Smooth muscle cell (in vitro differentiated cells): ENCODE data around the gene XYLT2. TPM values are rescaled to one million over a fixed set of nuclear protein-coding genes. Genes with fewer than 3 reads are reported as not detected.

Experiments used
- DNase-seq: peaks from one replicate; lab custom pipeline; 2025; ENCODE audit not compliant: unreplicated experiment; lab: John Stamatoyannopoulos, UW
- H2AFZ ChIP-seq: fragments of 200-600 bp; sonication (generic); 2 replicates; pipeline ENCODE4 v1.6.0; 2016; ENCODE audit warnings: antibody characterized with exemption, low read depth, mild to moderate bottlenecking
- H3F3A ChIP-seq: fragments of 200-600 bp; sonication (generic); 2 replicates; pipeline ENCODE4 v1.6.0; 2017; ENCODE audit warnings: antibody characterized with exemption, low read depth
- H3K27ac ChIP-seq: fragments of 200-600 bp; sonication (generic); 2 replicates; pipeline ENCODE4 v1.5.1; 2016; ENCODE audit warnings: low read depth, mild to moderate bottlenecking
- H3K27me3 ChIP-seq: fragments of 200-600 bp; sonication (generic); 2 replicates; pipeline ENCODE4 v1.6.1; 2016; ENCODE audit warnings: low read depth, mild to moderate bottlenecking
- H3K36me3 ChIP-seq: fragments of 200-600 bp; sonication (generic); 2 replicates; pipeline ENCODE4 v1.5.1; 2016; ENCODE audit warnings: low read depth
- H3K4me1 ChIP-seq: fragments of 200-600 bp; sonication (generic); 2 replicates; pipeline ENCODE4 v1.5.1; 2016; ENCODE audit warnings: low read depth
- H3K4me2 ChIP-seq: fragments of 200-600 bp; sonication (generic); 2 replicates; pipeline ENCODE4 v1.6.0; 2016; ENCODE audit warnings: mild to moderate bottlenecking
- H3K4me3 ChIP-seq: fragments of 200-600 bp; sonication (generic); 2 replicates; pipeline ENCODE4 v1.5.1; 2016; ENCODE audit warnings: mild to moderate bottlenecking
- H3K79me2 ChIP-seq: fragments of 200-600 bp; sonication (generic); 2 replicates; pipeline ENCODE4 v1.6.0; 2016; ENCODE audit warnings: low read depth, mild to moderate bottlenecking
- H3K9ac ChIP-seq: fragments of 200-600 bp; sonication (generic); 2 replicates; pipeline ENCODE4 v1.6.0; 2016; ENCODE audit warnings: low read depth
- H3K9me3 ChIP-seq: fragments of 200-600 bp; sonication (generic); replicated peaks from 2 replicates; pipeline ENCODE4 v1.5.1; 2016; ENCODE audit warnings: low read depth
- H4K20me1 ChIP-seq: fragments of 200-600 bp; sonication (generic); 2 replicates; pipeline ENCODE4 v1.6.0; 2016; ENCODE audit warnings: low read depth
- CTCF ChIP-seq: fragments of 200-600 bp; sonication (generic); IDR thresholded peaks from 2 replicates; pipeline ENCODE4 v1.5.1; 2017; ENCODE audit warnings: borderline replicate concordance, mild to moderate bottlenecking, antibody characterized with exemption; ENCODE audit not compliant: insufficient read depth, poor library complexity, severe bottlenecking
- WGBS: methylation state at CpG from one replicate; pipeline ENCODE4 v1.1.7; 2016; ENCODE audit warnings: low lambda C conversion rate; 5-methylcytosine and 5-hydroxymethylcytosine counted together
- polyA plus RNA-seq: library from polyadenylated mRNA; unstranded; fragments of >200 nt; fragmentation: Nextera tagmentation; extraction: Ambion mirVana; gene quantifications from 2 replicates; pipeline ENCODE4 v1.2.1, GENCODE V29; 2016
- total RNA-seq: library from RNA; depleted of rRNA; stranded (reverse); fragments of >200 nt; gene quantifications from 2 replicates; pipeline ENCODE4 v1.2.3, GENCODE V29; 2014

XYLT2 gene
- total and polyA plus RNA-seq, 2 experiments from 2014 or later: 32.3 to 34.3 TPM

GRCh38 chr17:50346313-50347116, 589 bp downstream of the XYLT2 start:
- Histone ChIP-seq H3K27ac (no peak overlapping the region), H3K4me2 (peak overlapping the region; percentile 98), H3F3A (no peaks in the 10 kb centered on the region), H2AFZ (no peak overlapping the region), H3K79me2 (peaks cover 34% of the 10 kb centered on the region), H3K4me3 (peak overlapping the region; percentile 91), H3K36me3 (no peaks in the 10 kb centered on the region), H4K20me1 (peaks cover 39% of the 10 kb centered on the region), H3K4me1 (peaks cover 16% of the 10 kb centered on the region), H3K9me3 (no peaks in the 10 kb centered on the region), H3K9ac (peak overlapping the region; percentile 79), H3K27me3 (no peaks in the 10 kb centered on the region)
- peak; percentile 32 for DNase-seq
- WGBS: 6% methylated on average over 24 of the region's 57 CpGs
- no peak for TF ChIP-seq CTCF

GRCh38 chr17:50347117-50347893, 1.4 kb downstream of the XYLT2 start:
- DNase-seq: no peak
- H2AFZ ChIP-seq: no peak overlapping the region
- TF ChIP-seq CTCF: no peak
- peak overlapping the region; percentile 79 for H3K9ac ChIP-seq
- no peak overlapping the region for H3K27ac ChIP-seq
- no peaks in the 10 kb centered on the region for H3K9me3 ChIP-seq
- peaks cover 16% of the 10 kb centered on the region for H3K4me1 ChIP-seq
- H3K79me2 ChIP-seq: peaks cover 34% of the 10 kb centered on the region
- 23% methylated on average over 17 of the region's 17 CpGs for WGBS
- peaks cover 47% of the 10 kb centered on the region for H4K20me1 ChIP-seq
- H3K4me3 ChIP-seq: peak overlapping the region; percentile 91
- no peaks in the 10 kb centered on the region for H3K36me3 ChIP-seq
- no peaks in the 10 kb centered on the region for H3K27me3 ChIP-seq
- no peaks in the 10 kb centered on the region for H3F3A ChIP-seq
- peak overlapping the region; percentile 98 for H3K4me2 ChIP-seq

GRCh38 chr17:50347894-50348291, 2.0 kb downstream of the XYLT2 start:
- Histone ChIP-seq H3K9ac (no peak overlapping the region), H3K79me2 (peaks cover 34% of the 10 kb centered on the region), H3F3A (no peaks in the 10 kb centered on the region), H3K4me3 (no peak overlapping the region), H3K9me3 (no peaks in the 10 kb centered on the region), H3K4me1 (peaks cover 16% of the 10 kb centered on the region), H3K27ac (no peak overlapping the region), H4K20me1 (peaks cover 53% of the 10 kb centered on the region), H3K27me3 (no peaks in the 10 kb centered on the region), H2AFZ (no peak overlapping the region), H3K36me3 (no peaks in the 10 kb centered on the region), H3K4me2 (peak overlapping the region; percentile 98)
- no peak for DNase-seq
- 83% methylated on average over 3 of the region's 3 CpGs for WGBS
- no peak for TF ChIP-seq CTCF
